G401 (cell line): ENCODE data around the gene KSR2. TPM values are rescaled to one million over a fixed set of nuclear protein-coding genes. Genes with fewer than 3 reads are reported as not detected.

Source experiments
- DNase-seq: peaks from one replicate; pipeline ENCODE4 v3.0.0-alpha.2; 2015; ENCODE audit warnings: low spot score
- in situ Hi-C: cut with HindIII; loops from 2 replicates; pipeline ENCODE4 v1.10.0; 2016; ENCODE audit warnings: low sequenced_read_pairs, mixed read lengths
- total RNA-seq: library from RNA; depleted of rRNA; stranded (reverse); fragments of >200 nt; shearing (Covaris generic); gene quantifications from 2 replicates; pipeline ENCODE4 v1.2.3, GENCODE V29; 2014

Gene KSR2
- total RNA-seq, 1 experiment from 2014 or later = not detected

- DNase-seq = no peak
- in situ Hi-C loops = loop anchor here (10.0 kb wide), 1 partner anchor 78 kb away; no protein-coding TSS in a partner anchor
These were observed 3.5 kb upstream of the KSR2 start for GRCh38 chr12:117972301-117972700.

DNA sequence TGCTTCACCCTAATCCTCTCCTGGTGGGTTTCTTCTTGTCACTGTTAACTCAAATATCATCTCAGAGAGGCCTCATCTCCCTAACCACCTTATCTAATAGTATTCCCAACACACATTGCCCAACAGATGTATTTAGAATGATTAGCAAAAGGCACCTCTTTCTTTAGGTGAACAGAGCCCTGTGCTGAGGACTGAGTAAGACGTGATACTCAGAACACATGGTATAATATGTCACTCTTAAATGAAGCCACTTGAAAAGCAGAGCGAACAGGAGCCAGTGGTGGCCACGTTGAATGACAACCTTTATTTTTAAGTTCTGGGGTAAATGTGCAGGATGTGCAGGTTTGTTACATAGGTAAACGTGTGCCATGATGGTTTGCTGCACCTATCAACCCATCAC lies 1.5 kb upstream of the KSR2 start:
- no peak for DNase-seq
- in situ Hi-C loops = loop anchor here (10.0 kb wide), 1 partner anchor 76 kb away; no protein-coding TSS in a partner anchor

DNA sequence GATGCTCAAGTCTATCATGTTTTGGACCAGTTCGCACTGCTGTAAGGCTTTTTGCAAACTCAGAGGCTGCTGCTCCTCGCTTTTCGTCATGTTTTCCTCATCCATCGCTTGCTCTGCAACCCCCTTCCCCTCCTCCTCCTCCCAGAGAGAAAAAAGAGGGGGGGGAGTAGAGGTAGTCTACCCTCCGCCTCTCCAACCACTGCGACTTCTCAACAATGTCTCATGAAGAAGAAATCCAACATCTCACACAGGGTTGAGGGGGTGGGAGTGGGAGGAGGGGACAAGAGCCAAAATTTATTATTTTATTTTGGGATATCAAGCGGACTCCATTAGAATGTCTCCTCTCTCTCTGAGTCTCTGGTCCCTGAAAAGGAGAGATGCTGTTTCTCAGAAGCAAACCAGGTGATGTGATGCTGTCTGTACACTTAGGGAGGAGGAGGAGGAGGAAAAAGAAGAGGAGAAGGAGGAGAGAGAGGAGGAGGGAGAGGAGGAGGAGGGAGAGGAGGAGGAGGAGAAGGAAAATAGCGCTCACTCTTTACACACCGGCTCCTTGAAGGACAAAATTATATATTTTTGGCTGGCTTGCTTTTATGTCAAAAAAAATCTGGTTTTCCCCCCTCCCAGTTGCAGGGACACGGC lies 520 bp downstream of the KSR2 start:
- DNase-seq = peak; percentile 67
- in situ Hi-C loops = no loop called here

- in situ Hi-C loops = no loop called here
- DNase-seq = peak; percentile 77
These were observed 1.3 kb downstream of the KSR2 start for GRCh38 chr12:117967512-117967911.

- DNase-seq = no peak
- in situ Hi-C loops = no loop called here
These were observed 1.7 kb downstream of the KSR2 start for GRCh38 chr12:117967043-117967442.

DNA sequence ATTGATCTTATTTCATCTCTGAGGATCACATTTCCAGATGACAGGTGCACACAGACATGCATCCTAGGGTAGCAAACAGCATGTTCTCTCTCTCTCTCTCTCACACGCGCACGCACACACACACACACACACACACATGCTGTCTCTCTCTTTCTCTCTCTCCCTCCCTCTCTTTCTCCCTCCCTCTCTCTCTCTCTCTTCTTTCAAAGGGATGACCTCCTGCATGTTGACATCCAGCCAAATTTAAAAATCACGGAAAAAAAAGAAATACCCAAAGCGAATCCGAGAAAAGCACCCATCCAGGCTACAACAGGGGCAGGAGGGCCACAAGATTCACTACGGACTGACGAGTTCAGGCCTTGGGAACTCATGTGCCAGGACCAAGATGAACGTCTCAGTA lies 2.3 kb downstream of the KSR2 start:
- in situ Hi-C loops = no loop called here
- DNase-seq = peak; percentile 64

GRCh38 chr12:117963836-117964235 lies 5.0 kb downstream of the KSR2 start:
- in situ Hi-C loops = no loop called here
- DNase-seq = no peak

DNA sequence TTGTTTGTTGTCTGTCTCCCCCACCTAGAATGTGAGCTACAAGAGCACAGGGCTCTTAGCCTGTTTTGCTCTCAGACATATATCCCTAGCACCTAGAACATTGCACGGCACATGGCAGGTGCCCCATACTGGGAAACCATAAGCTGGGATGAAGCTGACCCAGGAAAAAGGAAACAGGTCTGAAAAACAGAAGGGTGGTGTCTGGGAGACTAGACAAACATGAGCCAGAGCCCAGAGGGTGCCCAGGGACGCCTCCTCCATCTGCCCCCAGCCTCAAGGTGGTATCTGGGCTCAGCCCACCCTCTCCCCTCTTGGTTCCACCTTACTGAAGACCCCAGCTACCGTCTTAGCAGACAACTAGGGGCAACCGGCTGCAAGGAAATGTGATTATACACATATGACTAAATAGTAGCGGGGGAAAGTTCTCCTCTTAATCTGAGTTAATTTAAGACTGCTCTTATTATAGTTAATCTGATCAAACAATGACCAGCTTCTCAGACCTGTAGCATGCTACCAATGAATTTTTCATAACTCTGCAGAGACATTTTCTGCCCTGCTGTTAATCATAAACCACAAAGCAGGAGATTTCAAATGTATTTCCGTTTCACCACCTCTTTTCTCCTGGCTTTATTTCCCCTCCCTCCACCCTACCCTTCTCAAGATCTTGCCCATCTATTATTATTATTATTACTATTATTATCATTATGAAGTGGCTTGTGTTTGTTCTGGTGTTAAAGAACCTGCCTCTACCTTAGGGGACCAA lies 31.9 kb downstream of the KSR2 start:
- no peak for DNase-seq
- in situ Hi-C loops = no loop called here

- in situ Hi-C loops = no loop called here
- no peak for DNase-seq
These were observed 35.2 kb downstream of the KSR2 start for GRCh38 chr12:117933545-117933944.

DNA sequence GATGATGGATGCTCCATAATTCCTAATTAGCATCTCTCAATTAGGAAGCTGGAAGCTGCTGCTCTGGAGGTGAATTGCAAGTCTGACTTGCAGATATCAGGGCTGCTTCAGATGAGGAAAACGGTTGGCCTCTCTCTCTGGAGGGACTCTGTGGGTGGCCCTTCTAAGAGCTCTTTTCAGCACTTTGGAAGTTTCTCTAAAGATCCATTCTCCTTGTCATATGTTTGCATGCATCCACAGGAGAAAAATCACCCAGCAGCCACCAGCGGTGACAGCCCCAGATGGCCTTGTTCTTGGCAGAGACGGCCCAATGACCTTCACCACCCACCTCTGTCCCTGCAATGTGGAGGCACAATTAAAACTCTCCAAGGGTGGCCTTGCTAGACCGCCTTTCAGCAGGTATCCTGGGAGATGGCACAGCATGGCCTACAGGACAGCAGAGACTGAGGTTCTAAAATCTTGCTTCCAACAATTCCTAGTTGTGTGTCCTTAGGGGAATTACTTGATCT lies 42.3 kb downstream of the KSR2 start:
- in situ Hi-C loops = no loop called here
- DNase-seq = no peak

- DNase-seq = no peak
- in situ Hi-C loops = no loop called here
These were observed 46.6 kb downstream of the KSR2 start for GRCh38 chr12:117921929-117922777.

- no peak for DNase-seq
- in situ Hi-C loops = no loop called here
These were observed 49.3 kb downstream of the KSR2 start for GRCh38 chr12:117919479-117919878.

- DNase-seq = no peak
- in situ Hi-C loops = no loop called here
These were observed 54.1 kb downstream of the KSR2 start for GRCh38 chr12:117914686-117915085.

DNA sequence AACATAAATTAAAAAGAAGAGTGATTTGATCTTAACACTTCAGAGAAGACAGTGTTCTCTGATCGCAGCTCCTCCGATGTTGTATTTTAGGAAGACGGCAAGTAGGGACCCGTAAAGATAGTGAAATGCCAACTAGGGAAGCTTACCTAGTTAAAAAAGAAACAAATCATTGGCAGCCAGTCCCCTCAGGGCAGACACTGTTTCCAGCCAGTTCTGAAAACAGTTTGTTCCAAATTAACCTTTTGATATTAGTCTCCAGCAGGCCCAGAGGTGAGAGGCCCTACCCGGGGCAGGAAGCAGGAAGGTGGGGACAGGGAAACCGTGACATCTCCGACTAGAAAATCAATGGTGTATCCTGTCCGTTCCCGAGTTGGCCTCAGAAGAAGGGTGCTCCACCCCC lies 56.0 kb downstream of the KSR2 start:
- no peak for DNase-seq
- in situ Hi-C loops = no loop called here

DNA sequence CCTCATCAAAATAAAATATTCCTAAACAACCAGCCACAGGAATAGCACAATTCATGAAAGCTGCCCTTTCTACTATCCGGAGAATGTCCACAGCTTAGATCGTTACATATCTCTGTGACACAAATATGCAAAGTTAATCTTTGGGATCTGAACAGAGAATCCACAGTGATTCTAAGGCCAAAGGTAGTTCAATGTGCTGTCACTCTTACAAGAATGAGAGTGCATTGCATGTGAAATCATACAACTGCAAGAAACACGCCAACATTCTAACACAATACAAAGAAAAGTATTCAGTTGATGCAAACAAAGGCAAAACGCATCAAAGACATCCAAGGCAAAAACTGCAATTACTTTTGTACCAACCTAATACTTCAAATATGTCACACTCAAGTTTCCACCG lies 60.4 kb downstream of the KSR2 start:
- no peak for DNase-seq
- in situ Hi-C loops = no loop called here

DNA sequence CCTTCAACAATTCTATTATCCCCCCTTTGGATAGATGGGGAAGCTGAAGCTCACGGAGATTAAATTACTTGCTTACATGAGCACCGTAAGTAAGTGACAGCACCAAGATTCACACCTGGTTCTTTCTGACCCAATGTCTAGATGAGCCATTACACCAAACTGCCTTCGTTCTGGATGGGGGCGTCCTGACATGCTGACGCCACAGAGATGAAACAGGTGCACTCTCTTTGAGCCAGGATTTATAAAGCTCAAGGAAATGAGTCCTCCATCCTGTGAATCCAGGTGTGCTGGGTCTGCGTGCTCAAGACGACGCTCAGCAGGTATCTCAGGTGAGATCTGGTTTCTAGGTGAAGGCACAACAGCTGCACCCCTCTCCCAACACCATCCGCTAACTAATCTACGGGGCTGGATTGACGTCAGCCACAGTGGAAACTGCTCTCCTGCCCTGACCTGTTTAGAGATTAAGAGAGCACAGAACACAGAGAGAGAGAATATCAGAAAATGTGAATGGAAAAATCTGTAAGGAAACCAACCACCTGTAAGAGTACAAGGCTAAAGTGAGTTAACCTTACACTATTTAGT lies 61.6 kb downstream of the KSR2 start:
- in situ Hi-C loops = no loop called here
- DNase-seq = peak; percentile 20

GRCh38 chr12:117904051-117904450 lies 64.7 kb downstream of the KSR2 start:
- in situ Hi-C loops = no loop called here
- DNase-seq = no peak

- no peak for DNase-seq
- in situ Hi-C loops = no loop called here
These were observed 65.5 kb downstream of the KSR2 start for GRCh38 chr12:117903110-117903840.

- no peak for DNase-seq
- in situ Hi-C loops = no loop called here
These were observed 67.2 kb downstream of the KSR2 start for GRCh38 chr12:117901631-117902030.
